Sigmoid colon (tissue), 4 donors: ENCODE data around the gene B3GALT6.

ENCODE experiments used
- EP300 ChIP-seq, 4 donors: sonication (generic); formaldehyde crosslinking; IDR thresholded peaks; one replicate each; pipeline ENCODE4 v1.6.1; 2017; ENCODE audit warnings: antibody characterized with exemption in 4 of 4
- POLR2A ChIP-seq, 2 donors: fragments of 450-650 bp; IDR thresholded peaks; one replicate each; pipeline ENCODE4 v1.6.1; 2016; ENCODE audit warnings: antibody characterized with exemption in 2 of 2, mild to moderate bottlenecking in 2 of 2, moderate library complexity in 2 of 2
- POLR2AphosphoS5 ChIP-seq, 4 donors: sonication (generic); formaldehyde crosslinking; IDR thresholded peaks; one replicate each; pipeline ENCODE4 v1.6.1; 2017; ENCODE audit warnings: antibody characterized with exemption in 4 of 4
- TF ChIP-seq, protein P1 (sequence below), 4 experiments: fragments of 450-650 bp in 3 of 4; fragments of 200-600 bp in 1 of 4; IDR thresholded peaks; one replicate each; pipeline ENCODE4 v1.5.1; 2016 to 2019; ENCODE audit warnings: antibody characterized with exemption in 4 of 4, mild to moderate bottlenecking in 3 of 4, moderate library complexity in 2 of 4

DNA sequence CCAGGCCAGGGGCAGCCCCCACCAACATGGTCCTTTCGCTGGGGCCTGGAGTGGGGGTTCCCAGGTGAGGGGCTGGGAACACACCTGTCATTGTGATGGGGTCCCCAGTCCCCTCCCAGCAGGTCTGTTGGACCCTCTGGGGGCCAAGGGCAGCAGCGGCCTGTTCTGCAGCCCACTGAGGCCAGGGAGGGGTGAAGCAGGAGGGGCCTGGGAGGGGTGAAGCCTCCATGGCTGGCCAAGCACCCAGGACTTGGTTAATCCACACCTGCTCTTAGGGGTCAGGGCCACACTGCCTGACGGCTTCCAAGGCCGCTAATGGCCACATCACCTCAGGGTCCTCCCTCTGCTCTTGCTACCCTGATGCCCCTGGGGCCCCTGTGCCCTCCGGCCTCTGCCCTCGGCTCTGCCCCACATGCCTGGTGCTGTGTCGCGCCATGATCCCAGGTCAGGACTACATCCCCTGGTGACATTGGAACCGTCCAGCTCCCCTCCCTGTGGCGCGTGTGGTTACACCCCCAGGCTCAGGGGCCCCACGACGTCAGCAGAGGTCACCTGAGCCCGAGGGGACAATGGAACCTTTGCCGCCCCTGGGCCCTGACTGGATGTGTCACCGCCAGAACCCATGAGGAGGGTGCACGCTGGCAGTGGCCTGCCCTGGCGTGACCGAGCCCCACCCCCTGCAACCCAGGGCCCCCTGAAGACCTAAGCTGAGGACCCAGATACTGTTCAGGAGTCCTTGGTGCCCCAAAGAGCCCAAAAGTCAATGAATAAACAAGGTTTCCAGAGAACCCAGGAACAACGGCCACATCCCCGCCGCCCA is 32.7 kb upstream of the B3GALT6 start:
- TF ChIP-seq, protein P1, sequence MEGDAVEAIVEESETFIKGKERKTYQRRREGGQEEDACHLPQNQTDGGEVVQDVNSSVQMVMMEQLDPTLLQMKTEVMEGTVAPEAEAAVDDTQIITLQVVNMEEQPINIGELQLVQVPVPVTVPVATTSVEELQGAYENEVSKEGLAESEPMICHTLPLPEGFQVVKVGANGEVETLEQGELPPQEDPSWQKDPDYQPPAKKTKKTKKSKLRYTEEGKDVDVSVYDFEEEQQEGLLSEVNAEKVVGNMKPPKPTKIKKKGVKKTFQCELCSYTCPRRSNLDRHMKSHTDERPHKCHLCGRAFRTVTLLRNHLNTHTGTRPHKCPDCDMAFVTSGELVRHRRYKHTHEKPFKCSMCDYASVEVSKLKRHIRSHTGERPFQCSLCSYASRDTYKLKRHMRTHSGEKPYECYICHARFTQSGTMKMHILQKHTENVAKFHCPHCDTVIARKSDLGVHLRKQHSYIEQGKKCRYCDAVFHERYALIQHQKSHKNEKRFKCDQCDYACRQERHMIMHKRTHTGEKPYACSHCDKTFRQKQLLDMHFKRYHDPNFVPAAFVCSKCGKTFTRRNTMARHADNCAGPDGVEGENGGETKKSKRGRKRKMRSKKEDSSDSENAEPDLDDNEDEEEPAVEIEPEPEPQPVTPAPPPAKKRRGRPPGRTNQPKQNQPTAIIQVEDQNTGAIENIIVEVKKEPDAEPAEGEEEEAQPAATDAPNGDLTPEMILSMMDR (IDR thresholded peaks at IDR 0.05), result no peak
- TF ChIP-seq POLR2A (IDR thresholded peaks at IDR 0.05) (no peak), EP300 (IDR thresholded peaks at IDR 0.05) (no peak), POLR2AphosphoS5 (IDR thresholded peaks at IDR 0.05) (no peak)
